HG03558 (cell line): ENCODE results near the gene RPP14.

Experiments used
- ATAC-seq: cut with Tn5 transposase; IDR thresholded peaks from one replicate; pipeline ENCODE4 v1.9.1; 2021; ENCODE audit warnings: moderate number of reproducible peaks; ENCODE audit not compliant: unreplicated experiment; ENCODE audit errors: extremely low read depth

The RPP14 gene

DNA sequence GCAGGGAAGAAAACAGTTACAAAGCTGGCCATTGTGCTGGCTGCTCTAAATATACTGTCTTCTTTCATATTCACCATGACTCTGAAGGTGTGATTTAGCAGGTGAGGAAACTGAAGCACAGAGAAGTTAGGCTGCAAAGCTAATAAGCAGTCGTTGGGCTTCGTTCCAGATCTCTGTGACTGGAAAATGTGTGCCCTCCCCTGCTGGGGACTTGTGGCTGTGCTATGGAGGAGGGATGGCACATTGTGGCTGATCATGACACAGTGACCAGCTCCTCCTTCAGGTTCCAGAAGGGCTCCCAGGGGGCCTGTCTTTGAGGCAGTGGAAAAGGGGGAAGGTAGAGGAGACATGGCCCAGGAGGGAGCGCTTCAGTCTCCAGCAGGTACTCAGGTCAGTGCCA, 45.9 kb downstream of the RPP14 start:
- ATAC-seq: no peak

DNA sequence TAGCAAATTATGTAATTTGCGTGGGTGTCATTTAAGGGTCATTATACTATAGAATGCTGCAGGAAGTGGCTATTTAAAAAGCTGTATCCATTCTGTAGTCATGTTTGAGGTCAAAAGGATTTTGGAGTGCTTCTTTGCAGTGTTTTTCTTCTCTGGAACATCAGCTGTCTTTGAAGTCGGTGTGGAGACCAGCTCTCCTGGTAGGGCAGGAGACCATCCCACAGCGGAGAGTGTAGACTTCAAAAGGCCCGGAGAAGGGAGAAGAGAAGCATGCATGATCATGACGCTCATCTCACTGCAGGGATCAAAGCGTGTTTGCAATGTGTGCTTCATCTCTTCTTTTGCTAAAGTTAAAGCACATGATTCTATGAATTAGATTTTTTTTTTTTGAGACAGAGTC, 46.6 kb downstream of the RPP14 start:
- no peak for ATAC-seq

DNA sequence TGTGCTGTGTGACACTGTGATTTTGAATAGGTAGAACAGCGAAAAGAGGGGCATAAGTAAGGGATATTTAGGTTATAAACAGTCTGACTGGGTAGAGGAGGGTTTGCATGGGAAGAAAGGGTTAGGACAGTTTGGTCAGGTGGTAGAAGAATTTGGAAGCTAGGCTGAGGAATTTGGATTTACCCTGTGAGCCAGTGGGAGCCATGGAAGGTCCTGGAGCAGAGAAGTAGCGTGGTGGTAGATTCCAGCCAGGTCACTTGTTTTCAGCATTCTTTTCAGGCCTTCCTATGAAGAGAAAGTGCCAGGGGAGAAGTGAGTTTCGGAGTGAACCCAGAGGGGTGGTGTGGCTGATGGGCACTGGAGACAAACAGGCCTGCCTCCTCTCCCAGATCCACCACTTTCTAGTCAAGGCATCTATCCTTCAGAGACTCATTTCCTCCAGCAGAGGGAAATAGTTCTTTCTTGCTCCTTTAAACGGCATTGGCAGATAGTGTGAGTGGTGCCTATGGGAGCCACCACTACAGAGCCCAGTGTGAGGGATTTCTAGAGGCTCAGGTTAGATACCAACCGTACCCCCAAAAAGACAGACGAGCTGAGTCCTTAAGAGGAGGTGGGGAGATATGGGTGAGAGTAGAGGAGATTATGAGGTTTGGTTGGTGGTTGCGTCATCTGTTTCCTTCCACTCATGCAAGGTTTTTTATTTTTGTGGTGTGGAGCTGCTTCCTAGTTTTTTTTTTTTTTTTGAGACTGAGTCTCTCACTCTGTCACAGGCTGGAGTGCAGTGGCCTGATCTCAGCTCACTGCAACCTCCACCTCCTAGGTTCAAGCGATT, 47.9 kb downstream of the RPP14 start:
- ATAC-seq: no peak

DNA sequence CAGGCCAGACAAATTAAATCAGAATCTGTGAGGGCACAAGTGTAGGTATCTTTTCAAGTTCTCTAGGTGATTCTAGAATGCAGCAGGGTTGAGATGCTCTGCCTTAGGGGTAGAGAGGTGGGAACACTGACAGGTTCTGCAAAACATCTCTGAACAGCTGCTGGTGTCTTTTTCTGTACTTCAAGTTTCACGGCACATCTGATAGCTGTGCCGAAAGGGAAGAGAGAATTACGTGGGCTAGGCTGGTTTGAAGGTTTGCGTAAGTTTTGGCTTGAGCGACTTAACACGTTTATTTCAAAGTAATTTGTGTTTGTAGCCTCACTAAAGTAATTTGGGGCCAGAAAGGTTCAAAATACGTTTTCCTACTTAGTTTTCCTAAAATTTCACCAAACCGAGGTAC, 49.1 kb downstream of the RPP14 start:
- ATAC-seq: peak; percentile 38

DNA sequence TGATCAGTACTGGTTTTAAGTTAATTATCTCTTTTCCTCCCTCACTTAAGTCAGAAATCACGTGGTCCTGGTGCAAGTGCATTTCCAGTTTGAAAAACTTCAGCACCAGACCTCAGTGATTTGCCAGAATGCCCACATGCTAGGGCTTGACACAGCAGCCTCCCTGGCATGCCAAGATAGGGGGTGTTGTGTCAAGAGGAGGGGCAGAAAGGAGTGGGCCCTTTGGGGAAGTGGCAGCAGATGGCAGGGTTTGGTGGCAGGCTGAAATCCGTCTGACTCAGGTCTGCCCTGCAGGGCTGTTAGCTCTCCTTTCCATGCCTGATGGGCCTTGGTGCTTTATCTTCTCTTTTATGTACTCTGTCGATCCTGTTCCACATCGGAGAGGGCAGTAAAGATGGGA, 50.0 kb downstream of the RPP14 start:
- no peak for ATAC-seq

DNA sequence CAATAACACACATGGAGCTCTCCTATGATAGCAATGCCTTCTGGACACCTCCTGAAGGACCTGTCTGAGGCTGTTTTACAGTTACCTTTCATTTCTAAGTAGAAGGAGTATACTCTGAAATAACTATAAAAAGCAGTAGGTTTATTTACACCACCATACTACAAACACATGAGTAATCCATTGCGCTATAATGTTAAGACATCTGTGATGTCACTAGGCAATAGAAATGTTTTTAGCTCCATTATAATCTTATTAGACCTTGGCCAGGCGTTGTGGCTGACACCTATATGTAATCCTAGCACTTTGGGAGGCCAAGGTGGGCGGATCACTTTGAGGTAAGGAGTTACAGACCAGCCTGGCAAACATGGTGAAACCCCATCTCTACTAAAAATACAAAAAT, 51.4 kb downstream of the RPP14 start:
- no peak for ATAC-seq

DNA sequence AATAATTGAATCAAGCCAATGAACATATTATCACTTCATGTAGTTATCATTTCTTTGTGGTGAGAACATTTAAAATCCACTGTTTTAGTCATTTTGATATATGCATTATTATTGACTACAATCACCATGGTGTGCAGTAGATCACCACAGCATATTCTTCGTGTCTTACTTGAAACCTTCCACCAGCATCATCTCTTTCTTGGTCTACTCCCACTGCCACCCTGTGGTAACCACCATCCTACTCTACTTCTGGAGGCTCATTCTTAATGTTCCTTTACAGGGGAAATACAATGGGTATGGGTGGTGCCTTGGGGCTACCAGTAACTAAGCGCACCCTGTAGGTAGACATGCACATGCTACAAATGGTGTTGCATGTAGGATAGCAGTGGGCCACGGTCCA, 52.0 kb downstream of the RPP14 start:
- no peak for ATAC-seq

DNA sequence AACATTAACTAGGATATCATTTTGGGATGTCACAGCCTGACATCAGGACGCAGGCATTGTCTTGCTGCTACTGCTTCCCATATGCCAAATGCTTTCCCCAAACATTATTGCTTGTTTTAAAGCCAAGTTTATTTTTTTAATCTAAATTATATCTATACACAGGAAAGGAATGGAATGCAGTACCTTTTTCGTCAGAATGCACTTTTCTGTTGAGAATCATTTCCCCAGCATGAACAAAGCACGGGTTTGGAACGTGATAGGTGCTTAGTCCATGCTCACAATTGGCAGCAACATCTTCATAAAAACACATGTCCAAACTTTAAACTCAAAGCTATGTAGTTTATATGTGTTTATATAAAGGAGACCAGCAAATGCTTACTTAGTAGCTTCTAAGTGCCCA, 52.8 kb downstream of the RPP14 start:
- ATAC-seq: no peak

DNA sequence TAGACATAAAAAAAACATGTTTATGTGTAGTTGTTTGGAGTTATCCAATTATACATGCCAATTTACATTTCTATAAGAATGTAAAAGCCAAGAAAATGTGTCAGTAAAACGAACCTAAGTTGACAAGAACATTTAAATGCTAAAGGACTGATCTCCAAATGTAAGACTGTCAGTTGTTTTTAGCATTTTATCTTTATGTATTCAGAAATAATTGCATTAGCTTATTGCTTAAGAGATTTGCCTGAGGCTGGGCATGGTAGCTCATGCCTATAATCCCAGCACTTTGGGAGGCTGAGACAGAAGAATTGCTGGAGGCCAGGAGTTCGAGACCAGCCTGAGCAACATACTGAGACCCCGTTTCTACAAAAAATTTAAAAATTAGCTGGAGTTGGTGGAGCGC, 53.6 kb downstream of the RPP14 start:
- no peak for ATAC-seq

DNA sequence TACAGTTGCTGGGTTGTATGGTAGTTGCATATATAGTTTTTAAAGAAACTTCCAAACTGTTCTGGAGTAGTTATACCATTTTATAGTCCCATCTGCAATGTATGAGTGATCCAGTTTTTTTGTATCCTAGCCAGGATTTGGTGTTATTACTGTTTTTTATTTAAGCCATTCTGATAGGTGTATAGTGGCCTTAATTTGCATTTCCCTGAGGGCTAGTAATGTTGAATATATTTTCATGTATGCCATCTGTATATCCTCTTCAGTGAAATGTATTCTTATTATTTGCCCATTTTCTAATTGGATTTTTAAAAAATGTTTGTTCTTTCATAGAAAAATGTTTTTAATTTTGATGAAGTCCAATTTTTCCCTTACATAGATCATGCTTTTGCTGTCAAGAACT, 55.8 kb downstream of the RPP14 start:
- no peak for ATAC-seq

DNA sequence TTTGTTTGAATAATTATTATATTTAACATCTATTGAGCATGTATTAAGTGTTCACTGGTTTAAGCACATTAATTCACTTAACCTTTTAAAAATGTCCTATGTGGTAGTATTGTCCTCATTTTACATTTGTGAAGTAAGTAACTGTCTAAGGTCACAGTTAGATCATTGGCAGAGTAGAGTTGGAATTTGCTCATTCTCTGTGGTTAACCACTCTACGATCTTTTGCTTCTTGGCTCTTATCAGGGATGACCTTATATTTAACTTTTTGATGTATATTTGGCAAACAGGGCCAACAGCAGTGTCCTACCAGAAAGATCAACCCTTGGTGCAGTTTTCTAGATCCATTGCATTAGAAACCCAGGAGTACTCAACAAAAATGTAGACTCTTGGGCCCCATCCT, 60.7 kb downstream of the RPP14 start:
- no peak for ATAC-seq

DNA sequence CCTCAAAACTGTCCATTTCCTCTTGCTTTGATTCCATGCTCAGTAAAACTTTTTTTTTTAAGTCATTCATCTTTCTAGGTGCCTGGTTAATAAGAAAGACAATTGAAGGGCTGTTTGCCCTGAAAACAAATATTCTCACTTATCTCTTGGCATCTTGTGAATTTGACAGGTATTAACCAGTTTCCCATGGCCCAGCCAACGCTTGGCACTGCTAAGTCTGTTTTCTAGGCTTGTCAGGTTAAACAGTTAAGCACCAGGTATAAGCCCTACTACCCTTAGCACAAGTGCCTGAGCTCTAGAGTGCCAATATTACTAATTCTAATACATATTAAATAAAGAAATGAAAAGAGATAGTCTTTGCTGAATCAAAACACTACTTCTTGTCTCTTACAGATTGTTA, 63.0 kb downstream of the RPP14 start:
- ATAC-seq: no peak
